Islet precursor cell (in vitro differentiated cells): ENCODE data around the gene CKMT2.

Experiments used
- DNase-seq: peaks from one replicate; pipeline ENCODE4 v3.0.0-alpha.2; 2018

Gene CKMT2

GRCh38 chr5:81219389-81219788, 13.7 kb upstream of the CKMT2 start:
- DNase-seq: no peak

- DNase-seq: no peak
Measured at GRCh38 chr5:81222285-81222684, 10.8 kb upstream of the CKMT2 start.

GRCh38 chr5:81225463-81225862, 7.7 kb upstream of the CKMT2 start:
- no peak for DNase-seq

- no peak for DNase-seq
Measured at GRCh38 chr5:81226286-81226685, 6.8 kb upstream of the CKMT2 start.

GRCh38 chr5:81226949-81227348, 6.2 kb upstream of the CKMT2 start:
- no peak for DNase-seq

GRCh38 chr5:81228084-81228483, 5.0 kb upstream of the CKMT2 start:
- no peak for DNase-seq

GRCh38 chr5:81230416-81230815, 2.7 kb upstream of the CKMT2 start:
- no peak for DNase-seq

GRCh38 chr5:81232464-81233079, 550 bp upstream of the CKMT2 start:
- peak; percentile 70 for DNase-seq

GRCh38 chr5:81234299-81234698, 1.2 kb downstream of the CKMT2 start:
- DNase-seq: no peak

GRCh38 chr5:81234801-81235200, 1.7 kb downstream of the CKMT2 start:
- no peak for DNase-seq

- DNase-seq: no peak
Measured at GRCh38 chr5:81235287-81236072, 2.4 kb downstream of the CKMT2 start.

- no peak for DNase-seq
Measured at GRCh38 chr5:81238460-81238859, 5.3 kb downstream of the CKMT2 start.

GRCh38 chr5:81239613-81240012, 6.5 kb downstream of the CKMT2 start:
- DNase-seq: no peak

GRCh38 chr5:81241001-81241400, 7.9 kb downstream of the CKMT2 start:
- DNase-seq: no peak

- DNase-seq: no peak
Measured at GRCh38 chr5:81241961-81242648, 9.0 kb downstream of the CKMT2 start.

GRCh38 chr5:81242906-81243436, 9.8 kb downstream of the CKMT2 start:
- no peak for DNase-seq

- DNase-seq: no peak
Measured at GRCh38 chr5:81244451-81244850, 11.3 kb downstream of the CKMT2 start.

GRCh38 chr5:81245871-81246235, 12.7 kb downstream of the CKMT2 start:
- DNase-seq: peak; percentile 90

- peak; percentile 70 for DNase-seq
Measured at GRCh38 chr5:81246697-81247096, 13.6 kb downstream of the CKMT2 start.

GRCh38 chr5:81247441-81247972, 14.4 kb downstream of the CKMT2 start:
- no peak for DNase-seq

- no peak for DNase-seq
Measured at GRCh38 chr5:81249240-81249639, 16.1 kb downstream of the CKMT2 start.

- DNase-seq: no peak
Measured at GRCh38 chr5:81250004-81250403, 16.9 kb downstream of the CKMT2 start.

- DNase-seq: no peak
Measured at GRCh38 chr5:81251922-81252321, 18.8 kb downstream of the CKMT2 start.

- DNase-seq: no peak
Measured at GRCh38 chr5:81252904-81253303, 19.8 kb downstream of the CKMT2 start.
